Measurements from ENCODE around the gene NPTX1.

DNA sequence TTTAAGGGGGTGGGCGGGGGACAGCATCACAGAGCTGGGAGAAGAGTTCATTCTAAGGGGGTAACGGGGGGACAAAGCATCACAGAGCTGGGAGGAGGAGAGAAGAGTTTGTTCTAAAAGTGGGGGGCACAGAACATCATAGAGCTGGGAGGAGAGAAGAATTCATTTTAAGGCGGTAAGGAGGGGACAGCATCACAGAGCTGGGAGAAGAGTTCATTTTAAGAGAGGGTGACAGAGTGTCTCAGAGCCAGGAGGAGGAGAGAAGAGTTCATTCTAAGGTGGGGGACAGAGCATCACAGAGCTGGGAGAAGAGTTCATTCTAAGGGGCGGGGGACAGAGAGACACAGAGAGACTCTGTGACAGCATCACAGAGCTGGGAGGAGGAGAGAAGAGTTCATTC, 33.6 kb downstream of the NPTX1 start:
- TF ChIP-seq, protein P1, sequence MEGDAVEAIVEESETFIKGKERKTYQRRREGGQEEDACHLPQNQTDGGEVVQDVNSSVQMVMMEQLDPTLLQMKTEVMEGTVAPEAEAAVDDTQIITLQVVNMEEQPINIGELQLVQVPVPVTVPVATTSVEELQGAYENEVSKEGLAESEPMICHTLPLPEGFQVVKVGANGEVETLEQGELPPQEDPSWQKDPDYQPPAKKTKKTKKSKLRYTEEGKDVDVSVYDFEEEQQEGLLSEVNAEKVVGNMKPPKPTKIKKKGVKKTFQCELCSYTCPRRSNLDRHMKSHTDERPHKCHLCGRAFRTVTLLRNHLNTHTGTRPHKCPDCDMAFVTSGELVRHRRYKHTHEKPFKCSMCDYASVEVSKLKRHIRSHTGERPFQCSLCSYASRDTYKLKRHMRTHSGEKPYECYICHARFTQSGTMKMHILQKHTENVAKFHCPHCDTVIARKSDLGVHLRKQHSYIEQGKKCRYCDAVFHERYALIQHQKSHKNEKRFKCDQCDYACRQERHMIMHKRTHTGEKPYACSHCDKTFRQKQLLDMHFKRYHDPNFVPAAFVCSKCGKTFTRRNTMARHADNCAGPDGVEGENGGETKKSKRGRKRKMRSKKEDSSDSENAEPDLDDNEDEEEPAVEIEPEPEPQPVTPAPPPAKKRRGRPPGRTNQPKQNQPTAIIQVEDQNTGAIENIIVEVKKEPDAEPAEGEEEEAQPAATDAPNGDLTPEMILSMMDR (IDR thresholded peaks at IDR 0.05; ENCODE audit: low read depth, low read length, poor library complexity, severe bottlenecking): no peak
- TF ChIP-seq EZH2phosphoT487 (IDR thresholded peaks at IDR 0.05; ENCODE audit: borderline replicate concordance, low read length): no peak

Measured in DOHH2 (cell line).